Gastrocnemius medialis (tissue), 4 donors: Measurements from ENCODE around the gene NXN.

Source experiments
- POLR2A ChIP-seq, 2 donors: fragments of 450-650 bp; IDR thresholded peaks; one replicate each; pipeline ENCODE4 v1.6.1; 2017; ENCODE audit warnings: antibody characterized with exemption in 2 of 2, mild to moderate bottlenecking in 2 of 2, moderate library complexity in 2 of 2
- TF ChIP-seq, protein P1 (sequence below), 5 experiments: fragments of 450-650 bp in 3 of 5; fragments of 200-600 bp in 2 of 5; sonication (generic) in 2 of 5; IDR thresholded peaks in 4 of 5; conservative IDR thresholded peaks in 1 of 5; 1 replicate in 4 of 5; 2 replicates in 1 of 5; pipeline ENCODE4 v1.5.1; 2016 to 2019; ENCODE audit warnings: antibody characterized with exemption in 5 of 5, mild to moderate bottlenecking in 3 of 5, moderate library complexity in 3 of 5

DNA sequence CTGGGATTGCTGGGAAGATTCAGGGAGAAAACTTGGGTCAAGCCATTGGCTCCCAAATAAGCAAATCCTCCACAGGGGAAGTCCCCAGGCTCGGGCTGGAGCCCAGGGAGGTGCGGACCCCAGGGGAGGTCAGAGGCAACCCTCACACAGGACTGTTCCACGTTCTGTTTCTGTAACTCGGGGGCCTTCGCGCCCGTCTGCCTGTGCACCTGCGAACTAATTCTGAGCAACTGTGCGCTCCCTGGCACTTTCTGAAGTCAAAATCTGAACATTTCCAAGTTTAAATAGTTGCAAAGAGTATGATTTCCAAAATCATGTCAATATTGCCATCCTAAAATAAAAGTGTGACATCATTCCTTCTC is 34.1 kb upstream of the NXN start:
- TF ChIP-seq, protein P1, sequence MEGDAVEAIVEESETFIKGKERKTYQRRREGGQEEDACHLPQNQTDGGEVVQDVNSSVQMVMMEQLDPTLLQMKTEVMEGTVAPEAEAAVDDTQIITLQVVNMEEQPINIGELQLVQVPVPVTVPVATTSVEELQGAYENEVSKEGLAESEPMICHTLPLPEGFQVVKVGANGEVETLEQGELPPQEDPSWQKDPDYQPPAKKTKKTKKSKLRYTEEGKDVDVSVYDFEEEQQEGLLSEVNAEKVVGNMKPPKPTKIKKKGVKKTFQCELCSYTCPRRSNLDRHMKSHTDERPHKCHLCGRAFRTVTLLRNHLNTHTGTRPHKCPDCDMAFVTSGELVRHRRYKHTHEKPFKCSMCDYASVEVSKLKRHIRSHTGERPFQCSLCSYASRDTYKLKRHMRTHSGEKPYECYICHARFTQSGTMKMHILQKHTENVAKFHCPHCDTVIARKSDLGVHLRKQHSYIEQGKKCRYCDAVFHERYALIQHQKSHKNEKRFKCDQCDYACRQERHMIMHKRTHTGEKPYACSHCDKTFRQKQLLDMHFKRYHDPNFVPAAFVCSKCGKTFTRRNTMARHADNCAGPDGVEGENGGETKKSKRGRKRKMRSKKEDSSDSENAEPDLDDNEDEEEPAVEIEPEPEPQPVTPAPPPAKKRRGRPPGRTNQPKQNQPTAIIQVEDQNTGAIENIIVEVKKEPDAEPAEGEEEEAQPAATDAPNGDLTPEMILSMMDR (IDR thresholded peaks at IDR 0.05 in 4 of 5, conservative IDR thresholded peaks at IDR 0.05 in 1 of 5) = no peak
- TF ChIP-seq POLR2A (IDR thresholded peaks at IDR 0.05) = no peak
